ENCODE measurements around the gene SPPL3.

GRCh38 chr12:120892265-120892664 lies 11.9 kb downstream of the SPPL3 start:
- TF ChIP-seq, protein P1, sequence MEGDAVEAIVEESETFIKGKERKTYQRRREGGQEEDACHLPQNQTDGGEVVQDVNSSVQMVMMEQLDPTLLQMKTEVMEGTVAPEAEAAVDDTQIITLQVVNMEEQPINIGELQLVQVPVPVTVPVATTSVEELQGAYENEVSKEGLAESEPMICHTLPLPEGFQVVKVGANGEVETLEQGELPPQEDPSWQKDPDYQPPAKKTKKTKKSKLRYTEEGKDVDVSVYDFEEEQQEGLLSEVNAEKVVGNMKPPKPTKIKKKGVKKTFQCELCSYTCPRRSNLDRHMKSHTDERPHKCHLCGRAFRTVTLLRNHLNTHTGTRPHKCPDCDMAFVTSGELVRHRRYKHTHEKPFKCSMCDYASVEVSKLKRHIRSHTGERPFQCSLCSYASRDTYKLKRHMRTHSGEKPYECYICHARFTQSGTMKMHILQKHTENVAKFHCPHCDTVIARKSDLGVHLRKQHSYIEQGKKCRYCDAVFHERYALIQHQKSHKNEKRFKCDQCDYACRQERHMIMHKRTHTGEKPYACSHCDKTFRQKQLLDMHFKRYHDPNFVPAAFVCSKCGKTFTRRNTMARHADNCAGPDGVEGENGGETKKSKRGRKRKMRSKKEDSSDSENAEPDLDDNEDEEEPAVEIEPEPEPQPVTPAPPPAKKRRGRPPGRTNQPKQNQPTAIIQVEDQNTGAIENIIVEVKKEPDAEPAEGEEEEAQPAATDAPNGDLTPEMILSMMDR (conservative IDR thresholded peaks at IDR 0.05) = no peak
- TF ChIP-seq ZFX (IDR thresholded peaks at IDR 0.05) = no peak

Measured in C4-2B (cell line).